Lung microvascular endothelial cell (primary cell): ENCODE data around the gene SYT11. TPM values are rescaled to one million over a fixed set of nuclear protein-coding genes. Genes with fewer than 3 reads are reported as not detected.

Experiments used
- DNase-seq, 2 donors: peaks; one replicate each; pipeline versions ENCODE4 v3.0.0 to v3.0.0-alpha.2; 2010; ENCODE audit warnings: low read depth in 2 of 2
- total RNA-seq: library from RNA; depleted of rRNA; stranded (reverse); fragments of >200 nt; gene quantifications from 2 replicates; pipeline ENCODE4 v1.2.1, GENCODE V29; 2014

The SYT11 gene
- total RNA-seq, 1 donor from 2014 or later = 24.6 TPM

DNA sequence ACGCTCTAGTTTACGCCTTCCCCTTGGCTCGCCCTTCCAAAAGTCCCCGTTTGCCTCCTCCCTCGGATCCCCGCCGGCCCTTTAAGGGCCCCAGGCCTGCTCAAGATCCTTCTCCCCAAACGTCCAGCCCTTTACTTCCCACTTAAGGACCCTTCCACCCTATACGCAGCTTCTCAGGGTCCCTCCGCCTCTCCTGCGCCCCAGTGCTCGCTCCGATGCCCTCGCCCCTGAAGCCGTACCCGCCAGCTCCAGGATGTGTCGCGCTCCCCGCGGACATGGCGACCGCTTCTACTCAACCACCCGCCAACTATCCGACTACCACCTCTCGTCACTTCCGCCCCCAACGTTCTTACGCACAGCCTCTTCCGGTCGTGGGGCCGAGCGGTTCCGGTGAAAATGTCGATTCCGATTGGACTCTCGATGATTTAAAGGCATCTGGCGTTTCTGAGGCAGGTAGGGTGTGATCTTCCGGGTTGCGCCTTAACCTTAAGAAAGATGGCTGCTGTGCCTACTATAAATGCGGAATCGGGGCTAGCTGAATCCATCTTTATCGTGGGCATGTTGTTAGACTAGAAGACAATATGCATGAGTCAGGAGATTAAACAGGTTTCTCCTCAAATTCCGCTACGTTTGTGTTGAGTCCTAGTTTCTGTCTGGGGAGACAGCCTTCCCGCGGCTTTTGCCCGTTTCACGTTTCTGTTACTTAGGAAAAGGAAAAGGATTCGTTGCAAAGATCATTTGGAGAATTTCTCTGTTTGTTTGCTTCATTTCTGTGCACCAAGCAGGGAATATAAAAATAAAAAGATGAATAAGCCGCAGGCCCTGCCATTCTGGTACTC, 74.9 kb downstream of the SYT11 start, which contains the start of gene KHDC4:
Gene KHDC4, minus strand, starts transcription at position 317 of the 839 bp plus-strand sequence. Its CDS starts 40 bp downstream, at position 277.
- DNase-seq = peak; percentile 99 to 100

Other genes with a start within 250 kb of the SYT11 start
- 11.1 and 14.1 TPM in 2 replicates for gene MSTO1, start 249.3 kb upstream of the SYT11 start, total RNA-seq
- gene YY1AP1, start 170.8 kb upstream of the SYT11 start, total RNA-seq = 21.8 and 85.3 TPM in 2 replicates
- 31.2 TPM in 2 replicates for gene DAP3, start 170.5 kb upstream of the SYT11 start, total RNA-seq
- 14.6 and 27.4 TPM in 2 replicates for gene GON4L, start 2.4 kb upstream of the SYT11 start, total RNA-seq
- gene RIT1, start 51.8 kb downstream of the SYT11 start, total RNA-seq = 19.0 and 26.0 TPM in 2 replicates
- gene KHDC4, start 74.8 kb downstream of the SYT11 start, total RNA-seq = 9.4 and 13.5 TPM in 2 replicates
- not detected in 2 replicates for gene RXFP4, start 82.1 kb downstream of the SYT11 start, total RNA-seq
- gene ARHGEF2, start 119.0 kb downstream of the SYT11 start, total RNA-seq = 59.3 and 69.4 TPM in 2 replicates
- gene SSR2, start 161.4 kb downstream of the SYT11 start, total RNA-seq = 342 and 396 TPM in 2 replicates
- 9.8 and 12.1 TPM in 2 replicates for gene UBQLN4, start 194.2 kb downstream of the SYT11 start, total RNA-seq
- gene LAMTOR2, start 195.2 kb downstream of the SYT11 start, total RNA-seq = 98.6 and 101 TPM in 2 replicates
- not detected in 2 replicates for gene RAB25, start 201.6 kb downstream of the SYT11 start, total RNA-seq
- gene MEX3A, start 222.9 kb downstream of the SYT11 start, total RNA-seq = 3.4 and 4.8 TPM in 2 replicates